ENCODE results near the gene PARN. TPM values are rescaled to one million over a fixed set of nuclear protein-coding genes. Genes with fewer than 3 reads are reported as not detected.
"Not testable (repeated sequence)": the region's sequence is repeated elsewhere in the genome, so short reads cannot be mapped to it uniquely, and the experiment has no call there.

PARN gene
- total and polyA plus RNA-seq, 2 experiments from 2014 or later = 35.0 to 35.4 TPM

DNA sequence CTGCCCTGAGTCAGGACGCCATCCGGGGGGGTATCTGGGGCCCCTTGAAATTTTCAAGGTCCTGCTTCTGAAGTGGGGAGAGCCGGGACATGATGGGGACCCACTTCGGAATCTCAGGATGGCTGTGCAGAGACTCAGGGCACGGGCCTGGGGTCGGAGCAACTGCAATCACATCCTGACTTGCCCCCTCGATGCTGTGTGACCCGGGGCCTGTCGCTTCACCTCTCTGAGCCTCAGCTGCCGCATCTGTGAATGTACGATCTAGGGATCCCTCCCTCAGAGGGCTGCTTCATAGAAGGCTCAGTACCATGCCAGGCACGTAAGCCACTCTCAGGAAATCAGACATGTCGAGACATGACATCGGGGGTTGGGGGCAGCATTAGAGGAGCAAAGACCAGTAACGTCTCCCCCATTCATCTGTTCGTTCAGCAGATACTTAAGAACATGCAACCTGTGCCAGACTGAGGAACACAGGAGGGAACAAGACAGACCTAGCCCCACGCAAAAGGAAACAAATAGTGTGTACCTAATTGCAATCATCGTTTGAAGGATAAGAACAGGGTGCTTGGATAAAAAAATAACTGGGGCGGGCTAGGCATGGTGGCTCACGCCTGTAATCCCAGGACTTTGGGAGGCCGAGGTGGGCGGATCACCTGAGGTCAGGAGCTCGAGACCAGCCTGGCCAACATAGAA is 229.6 kb downstream of the PARN start:
- in situ Hi-C loops (cut with MboI) = no loop called here
- Histone ChIP-seq H3K4me1 (ENCODE audit: insufficient read depth) (peaks cover 12% of the 10 kb centered on the region), H2AFZ (0 out of 2 replicates have a peak overlapping the region, but pooled peaks have one; percentile 34)

DNA sequence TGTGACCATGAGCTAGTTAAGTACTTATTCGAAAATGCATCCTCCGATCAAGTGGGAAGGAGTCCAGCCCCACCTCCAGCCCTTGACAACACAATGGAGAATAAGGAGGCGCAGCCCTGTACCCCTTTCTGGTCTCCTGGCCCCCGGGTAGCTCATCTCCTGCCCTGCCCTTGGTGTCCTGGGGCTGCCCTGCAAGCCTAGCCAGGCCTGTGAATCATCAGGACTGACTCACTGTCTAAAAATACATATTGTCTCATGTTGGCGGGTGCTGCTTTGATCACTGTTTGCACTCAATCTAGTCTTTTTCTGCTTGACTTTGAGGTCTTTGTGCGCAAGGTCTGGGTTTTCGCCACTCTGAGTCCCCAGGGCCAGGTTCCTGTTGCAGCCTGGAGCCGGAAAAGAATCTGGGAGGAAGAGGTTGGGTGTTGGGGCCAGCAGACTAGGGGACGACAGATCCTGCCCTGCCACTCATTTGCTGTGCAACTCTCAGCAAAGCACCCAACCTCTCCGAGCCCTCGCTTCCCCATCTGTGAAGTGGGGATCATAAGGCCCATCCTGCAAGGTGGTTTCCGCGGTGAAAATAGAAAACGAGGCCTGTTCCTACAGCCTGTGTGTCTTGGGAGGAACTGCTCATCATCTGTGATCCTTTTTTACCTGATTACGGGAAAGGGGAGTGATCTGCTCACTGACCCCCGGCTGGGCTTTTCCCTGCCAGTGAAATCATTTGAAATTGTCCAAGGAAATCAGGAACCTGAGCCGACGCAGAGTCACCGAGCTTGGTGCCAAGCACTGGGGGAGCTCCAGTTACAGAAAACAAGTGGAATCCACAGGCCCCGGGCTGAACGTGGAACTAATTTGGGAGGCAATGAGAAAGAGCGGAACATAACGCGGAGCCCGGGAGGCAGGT is 230.4 kb downstream of the PARN start:
- Histone ChIP-seq H3K79me2 (ENCODE audit: insufficient read depth) (no peaks in the 10 kb centered on the region), H3F3A (ENCODE audit: insufficient read depth) (0 out of 2 replicates have a peak, but pooled peaks cover 5% of the 10 kb centered on the region), H2AFZ (peak overlapping the region; percentile 34; the same call in 1 of the 2 replicates), H4K20me1 (ENCODE audit: insufficient read depth) (no peaks in the 10 kb centered on the region), H3K9me3 (ENCODE audit: low read depth) (no peaks in the 10 kb centered on the region), H3K4me2 (ENCODE audit: unreplicated experiment) (peak overlapping the region; percentile 30), H3K9me2 (ENCODE audit: insufficient read depth) (no peaks in the 10 kb centered on the region), H3K27me3 (replicated peaks; ENCODE audit: insufficient read depth) (no peaks in the 10 kb centered on the region), H3K36me3 (ENCODE audit: low read depth) (no peaks in the 10 kb centered on the region), H3K27ac (peak overlapping the region; percentile 73), H3K4me1 (ENCODE audit: insufficient read depth) (peaks cover 12% of the 10 kb centered on the region), H3K9ac (peak overlapping the region; percentile 55), H3K4me3 (peak overlapping the region; percentile 11; the same call in 1 of the 2 replicates)
- TF ChIP-seq EZH2phosphoT487 (IDR thresholded peaks at IDR 0.05; ENCODE audit: insufficient read depth, low read depth) (no peak), EZH2 (IDR thresholded peaks at IDR 0.05; ENCODE audit: insufficient read depth, poor library complexity, severe bottlenecking) (no peak)
- WGBS, 2 experiments (ENCODE audit: low coverage in 1 of 2, low lambda C conversion rate in 2 of 2, missing lambda C conversion rate in 2 of 2) = 6 to 7% methylated on average over 25 of the region's 25 CpGs
- in situ Hi-C loops (cut with MboI) = no loop called here
- peak; percentile 74 for DNase-seq

More for the DNA sequence above, 229.6 kb downstream of the PARN start:
- H4K20me1 ChIP-seq (ENCODE audit: insufficient read depth) = no peaks in the 10 kb centered on the region
- 0 out of 2 replicates have a peak, but pooled peaks cover 5% of the 10 kb centered on the region for H3F3A ChIP-seq (ENCODE audit: insufficient read depth)
- 79 to 82% methylated on average over 23 of the region's 23 CpGs for WGBS, 2 experiments (ENCODE audit: low coverage in 1 of 2, low lambda C conversion rate in 2 of 2, missing lambda C conversion rate in 2 of 2)
- H3K27ac ChIP-seq = no peak overlapping the region
- H3K4me2 ChIP-seq (ENCODE audit: unreplicated experiment) = no peak overlapping the region
- no peaks in the 10 kb centered on the region for H3K9me2 ChIP-seq (ENCODE audit: insufficient read depth)
- H3K9me3 ChIP-seq (ENCODE audit: low read depth) = no peaks in the 10 kb centered on the region
- no peaks in the 10 kb centered on the region for H3K79me2 ChIP-seq (ENCODE audit: insufficient read depth)
- TF ChIP-seq EZH2phosphoT487 (IDR thresholded peaks at IDR 0.05; ENCODE audit: insufficient read depth, low read depth) = no peak
- no peak for TF ChIP-seq EZH2 (IDR thresholded peaks at IDR 0.05; ENCODE audit: insufficient read depth, poor library complexity, severe bottlenecking)
- no peak overlapping the region for H3K4me3 ChIP-seq
- no peak for DNase-seq
- no peaks in the 10 kb centered on the region for H3K36me3 ChIP-seq (ENCODE audit: low read depth)
- no peak overlapping the region for H3K9ac ChIP-seq
- no peaks in the 10 kb centered on the region for H3K27me3 ChIP-seq (replicated peaks; ENCODE audit: insufficient read depth)

GRCh38 chr16:14398014-14398717 is 231.9 kb downstream of the PARN start:
- peaks cover 12% of the 10 kb centered on the region for H3K4me1 ChIP-seq (ENCODE audit: insufficient read depth)
- WGBS, 2 experiments (ENCODE audit: low coverage in 1 of 2, low lambda C conversion rate in 2 of 2, missing lambda C conversion rate in 2 of 2) = 90 to 91% methylated on average over 10 to 11 of the region's 11 CpGs
- in situ Hi-C loops (cut with MboI) = no loop called here

GRCh38 chr16:14395710-14396304 is 234.3 kb downstream of the PARN start:
- H3K4me3 ChIP-seq; H3K9ac ChIP-seq; H3K79me2 ChIP-seq (ENCODE audit: insufficient read depth); H2AFZ ChIP-seq; DNase-seq; in situ Hi-C loops (cut with MboI); H3K36me3 ChIP-seq (ENCODE audit: low read depth); H3K9me2 ChIP-seq (ENCODE audit: insufficient read depth); H3K9me3 ChIP-seq (ENCODE audit: low read depth); H3K27me3 ChIP-seq (replicated peaks; ENCODE audit: insufficient read depth); H3K4me2 ChIP-seq (ENCODE audit: unreplicated experiment); H4K20me1 ChIP-seq (ENCODE audit: insufficient read depth); H3F3A ChIP-seq (ENCODE audit: insufficient read depth); H3K27ac ChIP-seq: not testable (repeated sequence)
- H3K4me1 ChIP-seq (ENCODE audit: insufficient read depth) = peaks cover 12% of the 10 kb centered on the region
- 69 to 76% methylated on average over 10 of the region's 10 CpGs for WGBS, 2 experiments (ENCODE audit: low coverage in 1 of 2, low lambda C conversion rate in 2 of 2, missing lambda C conversion rate in 2 of 2)

More at GRCh38 chr16:14398014-14398717, 231.9 kb downstream of the PARN start:
- no peak overlapping the region for H2AFZ ChIP-seq
- no peak for DNase-seq
- H3K4me2 ChIP-seq (ENCODE audit: unreplicated experiment) = no peak overlapping the region
- H3K9ac ChIP-seq = no peak overlapping the region
- no peak overlapping the region for H3K27ac ChIP-seq
- no peaks in the 10 kb centered on the region for H3K9me3 ChIP-seq (ENCODE audit: low read depth)
- no peak overlapping the region for H3K4me3 ChIP-seq
- H3K27me3 ChIP-seq (replicated peaks; ENCODE audit: insufficient read depth) = no peaks in the 10 kb centered on the region
- H3K36me3 ChIP-seq (ENCODE audit: low read depth) = no peaks in the 10 kb centered on the region
- 0 out of 2 replicates have a peak, but pooled peaks cover 5% of the 10 kb centered on the region for H3F3A ChIP-seq (ENCODE audit: insufficient read depth)
- TF ChIP-seq EZH2phosphoT487 (IDR thresholded peaks at IDR 0.05; ENCODE audit: insufficient read depth, low read depth) (no peak), EZH2 (IDR thresholded peaks at IDR 0.05; ENCODE audit: insufficient read depth, poor library complexity, severe bottlenecking) (no peak)
- no peaks in the 10 kb centered on the region for H3K9me2 ChIP-seq (ENCODE audit: insufficient read depth)
- H4K20me1 ChIP-seq (ENCODE audit: insufficient read depth) = no peaks in the 10 kb centered on the region
- no peaks in the 10 kb centered on the region for H3K79me2 ChIP-seq (ENCODE audit: insufficient read depth)
